HG02798 (cell line): ENCODE measurements around the gene RCN2.
"Not testable (repeated sequence)": the region's sequence is repeated elsewhere in the genome, so short reads cannot be mapped to it uniquely, and the experiment has no call there.

Source experiments
- ATAC-seq: cut with Tn5 transposase; IDR thresholded peaks from one replicate; pipeline ENCODE4 v1.9.1; 2021; ENCODE audit warnings: mild to moderate bottlenecking; ENCODE audit not compliant: unreplicated experiment, poor library complexity

Gene RCN2, protein sequence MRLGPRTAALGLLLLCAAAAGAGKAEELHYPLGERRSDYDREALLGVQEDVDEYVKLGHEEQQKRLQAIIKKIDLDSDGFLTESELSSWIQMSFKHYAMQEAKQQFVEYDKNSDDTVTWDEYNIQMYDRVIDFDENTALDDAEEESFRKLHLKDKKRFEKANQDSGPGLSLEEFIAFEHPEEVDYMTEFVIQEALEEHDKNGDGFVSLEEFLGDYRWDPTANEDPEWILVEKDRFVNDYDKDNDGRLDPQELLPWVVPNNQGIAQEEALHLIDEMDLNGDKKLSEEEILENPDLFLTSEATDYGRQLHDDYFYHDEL

DNA sequence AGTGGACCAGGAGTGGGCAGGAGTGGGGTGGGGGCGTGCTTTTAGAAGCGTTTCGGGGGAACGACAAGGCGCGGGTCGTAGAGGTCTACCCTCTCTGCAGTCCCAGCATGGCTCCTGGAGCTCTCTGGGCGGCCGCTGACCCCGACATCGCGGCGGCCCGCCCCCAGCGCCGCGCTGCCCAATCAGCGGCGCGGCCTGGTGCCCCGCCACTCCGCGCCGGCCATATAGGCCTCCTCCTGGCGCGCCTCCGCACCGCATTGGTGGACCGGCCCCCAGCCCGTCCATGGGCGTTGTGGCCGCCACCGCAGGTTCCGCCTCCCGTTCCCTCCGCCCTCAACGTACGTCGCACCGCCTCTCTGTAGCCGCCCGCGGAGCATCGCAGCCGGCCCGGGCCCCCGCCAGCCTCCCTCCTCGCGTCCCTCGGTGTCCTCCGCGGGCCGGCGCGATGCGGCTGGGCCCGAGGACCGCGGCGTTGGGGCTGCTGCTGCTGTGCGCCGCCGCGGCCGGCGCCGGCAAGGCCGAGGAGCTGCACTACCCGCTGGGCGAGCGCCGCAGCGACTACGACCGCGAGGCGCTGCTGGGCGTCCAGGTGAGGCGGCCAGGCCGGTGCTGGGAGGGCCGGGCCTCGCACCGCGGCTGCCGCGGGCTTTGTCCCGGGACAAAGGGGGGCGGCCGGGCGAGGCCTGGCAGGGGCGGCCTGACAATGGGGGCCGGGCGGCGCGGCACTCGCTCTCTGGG lies at the start of gene RCN2:
RCN2 (plus strand) TSS at position 353 of the 738 bp plus-strand sequence; CDS start at position 446, 93 bp downstream.
- peak; percentile 99 for ATAC-seq

DNA sequence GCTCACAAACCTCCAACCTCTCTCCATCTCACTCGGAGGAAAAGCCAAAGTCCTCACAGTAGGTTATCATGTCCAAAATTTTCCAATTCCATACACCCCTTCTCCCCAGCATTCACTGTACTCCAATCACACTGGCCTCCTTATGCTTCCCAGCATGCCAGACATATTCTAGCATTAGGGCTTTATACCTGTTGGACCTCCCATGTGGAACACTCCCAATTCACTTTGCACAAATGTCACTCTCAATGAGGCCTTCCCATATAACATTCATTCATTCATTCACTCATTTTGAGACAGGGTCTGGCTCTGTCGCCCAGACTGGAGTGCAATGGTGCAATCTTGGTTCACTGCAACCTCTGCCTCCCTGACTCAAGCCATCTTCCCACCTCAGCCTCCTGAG lies 46.3 kb upstream of the RCN2 start:
- no peak for ATAC-seq

DNA sequence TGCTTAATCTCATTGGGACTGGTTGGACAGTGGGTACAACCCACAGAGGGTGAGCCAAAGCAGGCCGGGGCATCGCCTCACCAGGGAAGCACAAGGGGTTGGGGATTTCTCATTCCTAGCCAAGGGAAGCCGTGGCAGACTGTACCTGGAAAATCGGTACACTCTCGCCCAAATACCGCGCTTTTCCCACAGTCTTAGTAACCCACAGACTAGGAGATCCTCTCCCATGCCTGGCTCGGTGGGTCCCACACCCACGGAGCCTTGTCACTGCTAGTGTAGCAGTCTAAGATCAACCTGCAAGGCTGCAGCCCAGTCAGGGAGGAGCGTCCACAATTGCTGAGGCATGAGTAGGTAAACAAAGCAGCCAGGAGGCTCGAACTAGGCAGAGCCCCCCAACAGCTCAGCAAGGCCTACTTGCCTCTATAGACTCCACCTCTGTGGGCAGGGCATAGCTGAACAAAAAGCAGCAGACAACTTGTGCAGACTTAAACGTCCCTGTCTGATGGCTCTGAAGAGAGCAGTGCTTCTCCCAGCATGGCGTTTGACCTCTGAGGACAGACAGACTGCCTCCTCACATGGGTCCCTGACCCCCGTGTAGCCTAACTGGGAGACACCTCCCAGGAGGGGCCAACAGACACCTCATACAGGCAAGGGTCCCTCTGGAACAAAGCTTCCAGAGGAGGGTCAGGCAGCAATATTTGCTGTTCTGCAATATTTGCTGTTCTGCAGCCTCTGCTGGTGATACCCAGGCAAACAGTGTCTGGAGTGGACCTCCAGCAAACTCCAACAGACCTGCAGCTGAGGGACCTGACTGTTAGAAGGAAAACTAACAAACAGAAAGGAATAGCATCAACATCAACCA lies 44.0 kb upstream of the RCN2 start:
- not testable (repeated sequence) for ATAC-seq

DNA sequence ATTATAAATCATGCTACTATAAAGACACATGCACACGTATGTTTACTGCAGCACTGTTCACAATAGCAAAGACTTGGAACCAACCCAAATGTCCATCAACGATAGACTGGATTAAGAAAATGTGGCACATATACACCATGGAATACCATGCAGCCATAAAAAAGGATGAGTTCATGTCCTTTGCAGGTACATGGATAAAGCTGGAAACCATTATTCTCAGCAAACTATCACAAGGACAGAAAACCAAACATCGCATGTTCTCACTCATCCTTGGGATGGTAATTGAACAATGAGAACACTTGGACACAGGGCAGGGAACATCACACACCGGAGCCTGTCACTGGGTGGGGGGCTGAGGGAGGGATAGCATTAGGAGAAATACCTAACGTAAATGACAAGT lies 38.7 kb upstream of the RCN2 start:
- ATAC-seq = not testable (repeated sequence)

DNA sequence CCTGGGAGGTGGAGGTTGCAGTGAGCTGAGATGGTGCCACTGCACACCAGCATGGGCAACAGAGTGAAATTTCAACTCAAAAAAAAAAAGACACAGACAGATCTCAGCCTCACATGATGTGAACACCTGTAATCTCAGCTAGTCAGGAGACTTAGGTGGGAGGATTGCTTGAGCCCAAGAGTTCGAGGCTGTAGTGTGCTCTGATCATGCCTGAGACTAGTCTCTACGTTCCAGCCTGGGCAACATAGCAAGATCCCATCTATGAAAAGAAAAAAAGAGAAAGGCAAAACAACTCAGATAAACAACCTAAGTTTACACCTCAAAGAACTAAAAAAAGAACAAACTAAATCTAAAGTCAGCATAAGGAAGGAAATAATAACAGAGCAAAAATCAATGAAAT lies 37.4 kb upstream of the RCN2 start:
- no peak for ATAC-seq

DNA sequence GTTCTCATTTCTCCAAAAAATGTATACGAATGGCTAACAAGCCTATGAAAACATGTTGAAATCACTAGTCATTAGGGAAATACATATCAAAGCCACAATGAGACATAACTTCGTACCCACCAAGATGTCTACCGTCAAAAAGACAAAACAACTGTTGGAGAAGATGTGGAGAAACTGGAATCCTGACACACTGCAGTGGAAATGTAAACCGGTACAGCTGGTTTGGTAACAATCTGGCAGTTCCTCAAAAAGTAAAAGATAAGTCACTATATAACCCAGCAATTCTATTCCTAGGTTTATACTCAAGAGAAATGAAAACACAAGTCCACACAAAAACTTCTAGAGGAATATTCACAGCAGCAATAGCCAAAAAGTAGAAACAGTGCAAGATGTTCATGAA lies 33.4 kb upstream of the RCN2 start:
- no peak for ATAC-seq

DNA sequence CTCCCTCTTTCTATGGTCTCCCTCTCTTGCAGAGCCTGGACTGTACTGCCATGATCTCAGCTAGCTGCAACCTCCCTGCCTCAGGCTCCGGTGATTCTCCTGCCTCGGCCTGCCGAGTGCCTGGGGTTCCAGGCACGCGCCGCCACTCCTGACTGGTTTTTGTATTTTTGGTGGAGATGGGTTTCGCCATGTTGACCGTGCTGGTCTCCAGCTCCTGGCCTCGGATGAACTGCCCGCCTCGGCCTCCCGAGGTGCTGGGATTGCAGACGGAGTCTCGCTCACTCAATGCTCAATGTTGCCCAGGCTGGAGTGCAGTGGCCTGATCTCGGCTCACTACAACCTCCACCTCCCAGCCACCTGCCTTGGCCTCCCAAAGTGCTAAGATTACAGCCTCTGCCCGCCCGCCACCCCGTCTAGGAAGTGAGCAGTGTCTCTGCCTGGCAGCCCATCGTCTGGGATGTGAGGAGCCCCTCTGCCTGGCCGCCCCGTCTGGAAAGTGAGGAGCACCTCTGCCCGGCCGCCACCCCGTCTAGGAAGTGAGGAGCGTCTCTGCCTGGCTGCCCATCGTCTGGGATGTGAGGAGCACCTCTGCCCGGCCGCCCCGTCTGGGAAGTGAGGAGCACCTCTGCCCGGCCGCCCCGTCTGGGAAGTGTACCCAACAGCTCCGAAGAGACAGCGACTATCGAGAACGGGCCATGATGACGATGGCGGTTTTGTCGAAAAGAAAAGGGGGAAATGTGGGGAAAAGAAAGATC lies 32.2 kb upstream of the RCN2 start:
- not testable (repeated sequence) for ATAC-seq

DNA sequence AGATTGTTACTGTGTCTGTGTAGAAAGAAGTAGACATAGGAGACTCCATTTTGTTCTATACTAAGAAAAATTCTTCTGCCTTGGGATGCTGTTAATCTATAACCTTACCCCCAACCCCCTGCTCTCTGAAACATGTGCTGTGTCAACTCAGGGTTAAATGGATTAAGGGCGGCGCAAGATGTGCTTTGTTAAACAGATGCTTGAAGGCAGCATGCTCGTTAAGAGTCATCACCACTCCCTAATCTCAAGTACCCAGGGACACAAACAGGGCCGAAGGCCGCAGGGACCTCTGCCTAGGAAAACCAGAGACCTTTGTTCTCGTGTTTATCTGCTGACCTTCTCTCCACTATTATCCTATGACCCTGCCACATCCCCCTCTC lies 31.6 kb upstream of the RCN2 start:
- not testable (repeated sequence) for ATAC-seq

DNA sequence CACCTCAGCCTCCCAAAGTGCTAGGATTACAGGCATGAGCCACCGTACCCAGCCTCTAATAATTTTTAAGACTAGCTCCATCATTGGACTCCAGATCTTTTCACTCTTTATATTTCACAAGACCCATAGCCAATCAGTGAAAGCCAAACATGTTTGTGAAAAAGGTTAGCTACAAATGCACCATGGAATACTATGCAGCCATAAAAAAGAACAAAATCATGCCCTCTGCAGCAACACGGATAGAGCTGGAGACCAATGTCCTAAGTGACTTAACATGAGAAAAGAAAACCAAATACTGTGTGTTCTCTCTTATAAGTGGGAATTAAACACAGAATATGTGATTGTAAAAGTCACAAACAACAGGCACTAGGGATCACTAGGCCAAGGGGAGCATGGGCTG lies 29.6 kb upstream of the RCN2 start:
- no peak for ATAC-seq

DNA sequence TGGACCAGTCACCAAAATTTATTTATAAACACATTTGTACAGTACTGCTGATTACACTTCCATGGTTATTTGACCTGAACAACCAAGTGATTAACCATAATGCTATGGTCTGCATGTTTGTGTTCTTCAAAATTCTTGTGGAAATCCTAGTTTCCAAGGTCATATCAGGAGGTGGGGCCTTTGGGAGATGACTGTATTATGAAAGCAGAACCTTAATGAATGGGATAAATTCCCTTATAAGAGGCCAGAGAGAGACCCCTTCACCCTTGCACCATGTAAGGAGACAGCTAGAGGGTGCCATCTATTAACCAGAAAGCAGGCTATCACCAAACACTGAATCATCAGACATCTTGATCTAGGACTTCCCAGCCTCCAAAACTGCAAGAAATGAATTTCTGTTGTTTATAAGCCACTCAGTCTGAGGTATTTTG lies 28.3 kb upstream of the RCN2 start:
- ATAC-seq = no peak

DNA sequence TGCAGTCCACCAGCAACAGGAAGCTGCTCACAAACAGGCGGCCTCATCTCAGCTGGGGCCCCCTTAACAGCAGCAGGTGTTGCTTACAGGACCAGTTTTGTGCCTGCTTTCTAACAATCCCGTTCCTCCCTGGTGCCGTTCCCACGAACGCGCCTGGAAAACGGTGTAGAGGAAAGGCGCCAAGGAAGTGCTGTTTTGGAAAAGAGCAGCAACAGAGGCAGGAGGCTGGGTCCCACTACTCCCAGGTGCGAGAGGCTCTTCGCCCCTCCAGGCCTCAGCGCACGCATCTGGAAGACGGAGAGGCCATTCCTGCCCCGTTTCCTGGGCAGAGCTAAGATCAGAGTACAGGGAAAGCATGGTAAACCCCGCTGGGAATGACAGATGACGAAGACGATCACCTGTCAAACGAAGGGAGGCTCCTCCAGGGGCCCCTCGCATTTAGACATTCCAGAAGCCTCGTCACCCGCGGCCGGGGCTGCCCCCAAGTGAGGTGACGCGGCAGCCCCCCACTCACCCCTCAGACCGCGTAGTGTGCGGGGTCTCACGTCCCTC lies 27.0 kb upstream of the RCN2 start:
- ATAC-seq = peak; percentile 17

DNA sequence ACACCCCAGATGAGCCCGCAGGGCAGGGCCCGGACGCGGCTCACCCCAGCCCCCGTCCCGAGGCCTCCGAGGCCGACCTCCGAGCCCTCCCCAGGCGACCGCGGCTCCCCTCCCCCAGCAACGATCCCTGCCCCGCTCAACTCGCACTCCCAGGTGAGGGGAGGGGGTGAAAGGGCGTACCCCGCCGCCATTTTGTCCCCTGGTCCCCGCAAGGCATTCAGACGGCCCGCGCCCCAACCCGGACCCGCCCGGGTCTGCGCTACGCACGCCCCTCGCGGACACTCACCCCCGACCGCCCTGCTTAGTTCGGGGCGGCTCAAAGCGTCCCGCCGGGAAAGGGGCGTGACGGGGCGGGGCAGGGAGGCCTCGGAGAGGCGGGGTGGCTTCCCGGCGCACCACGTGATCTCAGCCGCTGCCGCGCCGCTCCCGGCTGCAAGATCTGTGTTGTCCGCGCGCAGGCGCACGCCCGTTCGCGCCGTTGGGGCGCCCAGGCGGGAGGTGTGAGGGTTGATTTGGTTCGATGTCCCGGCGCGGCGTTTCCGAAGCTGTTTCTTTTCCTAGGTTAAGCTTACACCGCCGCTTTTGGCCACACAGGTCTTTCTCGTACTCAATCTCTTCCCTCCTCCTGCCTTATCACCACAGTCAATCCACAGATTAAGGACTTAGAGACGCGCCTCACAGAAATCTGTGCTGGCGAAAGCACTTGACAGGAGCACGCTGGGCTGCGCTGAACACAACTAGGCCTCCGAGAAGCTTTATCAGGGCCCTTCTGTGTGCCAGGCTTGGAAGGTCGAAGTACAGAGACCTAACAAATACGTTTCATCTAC lies 26.3 kb upstream of the RCN2 start, which contains the start of gene SCAPER:
SCAPER (minus strand) TSS at position 328 of the 827 bp plus-strand sequence. CDS start 21,523 bp downstream, outside the sequence.
- peak; percentile 89 for ATAC-seq

DNA sequence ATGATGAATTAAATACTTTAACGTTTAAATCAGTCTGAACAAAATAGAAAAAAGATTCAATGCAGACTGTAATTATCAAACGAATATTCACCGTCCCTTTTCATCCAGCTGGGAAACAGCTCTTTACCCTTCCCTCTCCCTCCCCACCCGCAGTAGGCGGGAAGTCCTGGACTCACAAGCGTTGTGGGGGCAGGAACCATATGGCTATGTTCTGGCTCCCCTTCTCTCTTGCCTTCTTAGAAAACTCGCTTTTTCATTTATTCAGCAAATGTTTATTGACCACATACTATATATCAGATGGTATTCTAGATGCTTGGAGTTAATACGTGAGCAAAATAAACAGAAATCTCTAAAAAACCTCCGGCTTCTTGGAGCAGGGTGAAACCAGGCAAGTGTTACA lies 25.7 kb upstream of the RCN2 start:
- ATAC-seq = no peak

DNA sequence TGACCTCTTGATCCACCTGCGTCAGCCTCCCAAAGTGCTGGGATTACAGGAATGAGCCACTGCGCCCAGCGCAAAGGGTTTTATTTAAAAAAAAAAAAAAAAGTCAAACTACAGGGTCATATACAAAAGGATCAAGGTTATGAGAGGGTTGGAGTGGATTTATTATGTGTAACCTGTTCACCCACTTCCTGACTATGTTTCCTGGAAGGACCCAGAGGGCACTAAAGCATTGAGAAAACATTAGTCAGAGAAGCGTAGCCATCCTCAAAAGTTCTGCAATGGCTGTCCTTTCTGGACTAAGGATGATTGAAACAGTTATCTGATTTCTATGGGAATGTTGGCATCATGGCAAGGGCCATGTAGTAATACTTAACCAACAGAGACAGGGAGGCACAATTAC lies 19.1 kb upstream of the RCN2 start:
- no peak for ATAC-seq

DNA sequence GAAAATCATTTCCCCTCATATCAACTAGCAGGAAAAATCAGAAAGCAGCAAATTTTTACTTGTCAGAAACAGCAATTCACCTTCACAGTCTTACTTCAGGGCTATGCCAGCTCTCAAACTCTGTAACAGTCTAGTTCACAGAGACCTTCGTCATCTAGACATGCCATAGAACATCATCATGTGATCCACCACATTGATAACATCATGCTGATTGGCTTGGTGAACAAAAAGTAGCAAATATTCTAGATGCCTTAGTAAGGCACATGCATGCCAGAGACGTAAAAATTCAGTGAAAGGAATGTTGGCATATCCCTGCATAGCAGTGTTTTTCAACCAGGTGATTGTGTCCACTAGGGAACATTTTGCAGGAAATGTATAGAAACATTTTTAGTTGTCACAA lies 17.8 kb upstream of the RCN2 start:
- no peak for ATAC-seq

DNA sequence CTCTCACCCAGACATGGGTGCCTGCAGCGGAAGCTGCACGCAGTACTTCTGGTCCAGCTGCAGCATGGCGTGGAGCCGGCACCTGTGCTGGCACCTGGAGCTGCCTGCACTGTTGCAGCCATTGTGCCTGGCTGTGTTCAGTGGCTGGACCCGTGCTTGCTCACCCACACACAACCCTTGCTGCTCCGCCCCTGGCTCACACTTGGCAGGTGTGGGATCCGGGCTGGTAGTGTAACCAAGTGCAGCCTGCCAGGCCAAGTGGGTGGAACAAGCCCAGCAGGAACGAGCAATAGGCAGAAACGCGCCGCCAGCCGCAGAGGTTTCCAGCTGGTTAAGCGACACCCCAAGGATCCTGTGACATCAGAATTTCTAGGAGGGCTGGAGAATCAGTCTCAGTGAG lies 15.2 kb upstream of the RCN2 start:
- ATAC-seq = no peak

DNA sequence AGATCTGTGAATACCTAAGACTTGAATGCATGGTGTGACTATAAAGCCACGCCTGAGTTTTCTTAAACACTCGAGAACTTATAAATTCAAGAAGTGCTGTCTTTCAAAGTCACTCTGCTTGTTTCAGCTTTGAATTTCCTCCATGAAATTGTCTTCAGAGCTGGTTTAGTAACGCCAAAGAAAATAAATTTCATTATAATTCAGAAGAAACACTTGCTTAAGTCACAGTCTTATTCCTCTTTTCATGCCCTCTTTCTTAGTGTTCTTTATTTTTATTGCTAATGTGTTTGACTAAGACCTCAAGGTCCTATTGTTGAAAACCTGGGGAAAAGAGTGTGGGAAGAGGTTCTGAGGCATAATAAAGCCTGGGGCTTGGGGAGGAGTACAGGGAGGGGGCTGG lies 3.3 kb upstream of the RCN2 start:
- ATAC-seq = no peak

DNA sequence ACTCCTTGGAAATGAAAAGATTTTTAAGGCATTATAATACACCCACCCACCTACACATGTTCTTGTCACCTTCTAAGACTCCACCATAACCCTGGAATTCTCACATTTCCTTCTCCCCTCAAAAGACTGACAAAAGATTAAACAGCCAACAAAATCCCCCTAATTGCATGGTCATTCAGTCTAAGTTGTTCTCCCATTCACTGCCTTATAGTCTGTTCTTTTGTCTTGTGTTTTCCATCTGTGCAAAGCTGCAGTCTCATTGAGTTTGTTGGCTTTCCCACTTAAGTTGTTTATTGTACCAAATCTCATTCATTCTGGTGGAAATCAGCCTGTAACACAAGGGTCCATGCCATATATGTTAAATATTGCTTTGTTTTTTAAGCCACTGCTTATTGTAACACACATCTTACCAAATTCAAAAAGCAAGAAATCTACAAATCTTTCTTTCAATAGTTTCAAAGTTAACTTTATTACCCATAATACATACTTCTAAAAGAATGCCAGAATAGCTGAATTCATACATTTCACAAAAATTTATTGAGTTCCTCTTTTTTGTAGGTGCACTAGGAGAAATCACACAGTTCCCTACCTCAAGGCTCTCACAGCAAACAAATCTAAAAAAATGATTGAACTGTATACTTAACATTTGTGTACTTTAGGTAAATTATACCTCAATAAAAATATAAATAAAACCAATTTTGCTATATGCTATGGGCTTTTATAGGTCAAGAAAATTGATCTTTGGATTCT lies 2.4 kb upstream of the RCN2 start:
- ATAC-seq = no peak
